HEK293 (cell line): ENCODE data around the gene ANKRD35.

Experiments
- CTCF ChIA-PET: fragments of 350-600 bp; formaldehyde crosslinking; extraction: SDS; loops from one replicate; lab custom pipeline; 2021; ENCODE audit warnings: antibody characterized with exemption; lab: Yijun Ruan, JAX
- POLR2A ChIA-PET: fragments of 300-600 bp; formaldehyde crosslinking; extraction: SDS; loops from one replicate; lab custom pipeline; 2020; ENCODE audit warnings: antibody characterized with exemption, inconsistent platforms; lab: Yijun Ruan, JAX
- H3K27ac ChIP-seq: fragments of 200-500 bp; sonication (Bioruptor generic); 2 replicates; pipeline ENCODE4 v1.5.1; 2014; ENCODE audit warnings: low read depth, low read length, control low read depth, inconsistent platforms; ENCODE audit errors: extremely low read depth
- H3K36me3 ChIP-seq, 2 experiments: fragments of 200-500 bp in 1 of 2; sonication (Bioruptor generic) in 1 of 2; 1 replicate in 1 of 2; 2 replicates in 1 of 2; pipeline ENCODE4 v1.5.1; 2014 to 2017; ENCODE audit warnings: inconsistent platforms in 2 of 2, low read length in 2 of 2; ENCODE audit not compliant: control insufficient read depth in 2 of 2, insufficient read depth in 1 of 2
- H3K4me1 ChIP-seq: fragments of 200-500 bp; sonication (Bioruptor generic); 2 replicates; pipeline ENCODE4 v1.5.1; 2014; ENCODE audit warnings: mild to moderate bottlenecking, low read length, inconsistent platforms; ENCODE audit not compliant: control insufficient read depth, insufficient read depth
- H3K4me3 ChIP-seq: 2 replicates; pipeline ENCODE4 v1.5.1; 2011; ENCODE audit warnings: low read depth, mild to moderate bottlenecking, control low read depth, low read length, moderate library complexity
- H3K9me3 ChIP-seq: fragments of 200-500 bp; sonication (Bioruptor generic); 2 replicates; pipeline ENCODE4 v1.5.1; 2014; ENCODE audit warnings: low read depth, low read length, inconsistent platforms; ENCODE audit not compliant: control insufficient read depth, insufficient read depth
- GFI1B ChIP-seq: fragments of 450-650 bp; formaldehyde crosslinking; IDR thresholded peaks from 2 replicates; pipeline ENCODE4 v1.5.1; 2016; ENCODE audit warnings: missing biosample characterization, missing genetic modification characterization
- INSM2 ChIP-seq: fragments of 450-650 bp; formaldehyde crosslinking; IDR thresholded peaks from 2 replicates; pipeline ENCODE4 v1.5.1; 2016; ENCODE audit warnings: missing biosample characterization, missing genetic modification characterization
- WT1 ChIP-seq: fragments of 450-650 bp; formaldehyde crosslinking; IDR thresholded peaks from 2 replicates; pipeline ENCODE4 v1.5.1; 2016; ENCODE audit warnings: missing biosample characterization, missing genetic modification characterization
- ZFP3 ChIP-seq: fragments of 450-650 bp; formaldehyde crosslinking; IDR thresholded peaks from 2 replicates; pipeline ENCODE4 v1.5.1; 2016; ENCODE audit warnings: low read depth, missing biosample characterization, missing genetic modification characterization
- ZNF112 ChIP-seq: fragments of 450-650 bp; formaldehyde crosslinking; IDR thresholded peaks from 2 replicates; pipeline ENCODE4 v1.5.0; 2017; ENCODE audit warnings: missing biosample characterization, missing genetic modification characterization
- ZNF114 ChIP-seq: fragments of 450-650 bp; formaldehyde crosslinking; IDR thresholded peaks from 2 replicates; pipeline ENCODE4 v1.5.0; 2017; ENCODE audit warnings: missing biosample characterization, missing genetic modification characterization
- ZNF157 ChIP-seq: fragments of 450-650 bp; formaldehyde crosslinking; IDR thresholded peaks from 2 replicates; pipeline ENCODE4 v1.5.1; 2016; ENCODE audit warnings: missing biosample characterization, missing genetic modification characterization
- ZNF19 ChIP-seq: fragments of 450-650 bp; formaldehyde crosslinking; IDR thresholded peaks from 2 replicates; pipeline ENCODE4; 2016; ENCODE audit warnings: missing biosample characterization, missing genetic modification characterization, low read depth
- ZNF292 ChIP-seq: fragments of 450-650 bp; formaldehyde crosslinking; IDR thresholded peaks from 2 replicates; pipeline ENCODE4 v1.5.1; 2016; ENCODE audit warnings: low read depth, missing biosample characterization, missing genetic modification characterization, borderline replicate concordance
- ZNF335 ChIP-seq: fragments of 450-650 bp; formaldehyde crosslinking; conservative IDR thresholded peaks from 2 replicates; pipeline ENCODE4 v1.5.1; 2016; ENCODE audit warnings: missing biosample characterization, missing genetic modification characterization
- ZNF350 ChIP-seq: fragments of 450-650 bp; formaldehyde crosslinking; IDR thresholded peaks from 2 replicates; pipeline ENCODE4 v1.5.0; 2017; ENCODE audit warnings: missing biosample characterization, mild to moderate bottlenecking, missing genetic modification characterization
- ZNF473 ChIP-seq: fragments of 450-650 bp; formaldehyde crosslinking; IDR thresholded peaks from 2 replicates; pipeline ENCODE4 v1.5.1; 2017; ENCODE audit warnings: missing biosample characterization, missing genetic modification characterization
- ZNF548 ChIP-seq: fragments of 450-650 bp; formaldehyde crosslinking; IDR thresholded peaks from 2 replicates; pipeline ENCODE4 v1.5.1; 2016; ENCODE audit warnings: missing biosample characterization, missing genetic modification characterization
- ZNF549 ChIP-seq: fragments of 450-650 bp; IDR thresholded peaks from 2 replicates; pipeline ENCODE4 v1.5.1; 2018; ENCODE audit warnings: missing biosample characterization, missing genetic modification characterization, mild to moderate bottlenecking, inconsistent platforms, moderate library complexity
- ZNF560 ChIP-seq: fragments of 450-650 bp; formaldehyde crosslinking; IDR thresholded peaks from 2 replicates; pipeline ENCODE4 v1.5.1; 2017; ENCODE audit warnings: missing biosample characterization, missing genetic modification characterization, borderline replicate concordance
- ZNF585B ChIP-seq: fragments of 450-650 bp; formaldehyde crosslinking; IDR thresholded peaks from 2 replicates; pipeline ENCODE4 v1.5.1; 2016; ENCODE audit warnings: missing biosample characterization, missing genetic modification characterization
- ZNF670 ChIP-seq: fragments of 450-650 bp; formaldehyde crosslinking; IDR thresholded peaks from 2 replicates; pipeline ENCODE4 v1.5.1; 2016; ENCODE audit warnings: missing biosample characterization, missing genetic modification characterization, low read depth
- ZNF701 ChIP-seq: fragments of 450-650 bp; formaldehyde crosslinking; IDR thresholded peaks from 2 replicates; pipeline ENCODE4 v1.5.1; 2016; ENCODE audit warnings: missing biosample characterization, missing genetic modification characterization
- ZNF747 ChIP-seq: fragments of 450-650 bp; formaldehyde crosslinking; IDR thresholded peaks from 2 replicates; pipeline ENCODE4 v1.5.1; 2016; ENCODE audit warnings: missing biosample characterization, missing genetic modification characterization
- ZSCAN5A ChIP-seq: fragments of 450-650 bp; formaldehyde crosslinking; IDR thresholded peaks from 2 replicates; pipeline ENCODE4 v1.5.1; 2016; ENCODE audit warnings: missing biosample characterization, missing genetic modification characterization
- TF ChIP-seq, protein P1 (sequence below): fragments of 450-650 bp; IDR thresholded peaks from 2 replicates; pipeline ENCODE4 v1.5.1; 2018; ENCODE audit warnings: missing biosample characterization, mild to moderate bottlenecking, missing genetic modification characterization

The ANKRD35 gene

DNA sequence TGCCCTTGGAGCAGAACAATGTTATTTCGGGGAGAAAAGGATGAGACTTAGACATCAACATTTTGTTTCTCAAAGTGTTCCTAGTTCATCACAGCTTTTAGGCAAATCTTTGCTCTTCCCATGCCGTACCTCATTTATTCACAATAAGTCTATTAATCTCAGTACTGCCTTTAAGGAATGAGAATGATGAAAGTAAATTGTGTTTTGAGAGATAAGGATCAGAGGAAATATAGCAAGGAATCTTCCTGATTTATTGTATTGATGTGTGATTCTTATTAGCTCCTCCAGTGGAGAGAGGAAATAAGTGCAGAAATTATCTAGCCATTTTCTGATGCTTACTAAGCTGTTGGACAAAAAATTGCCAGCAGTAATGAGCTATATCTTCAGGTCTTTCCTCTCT is 59.6 kb downstream of the ANKRD35 start (continued):
- no peak for TF ChIP-seq GFI1B (tag by site-specific recombination)
- no peak for TF ChIP-seq ZNF585B (tag by site-specific recombination)
- no peak for TF ChIP-seq INSM2 (tag by site-specific recombination)
- TF ChIP-seq, protein P1, sequence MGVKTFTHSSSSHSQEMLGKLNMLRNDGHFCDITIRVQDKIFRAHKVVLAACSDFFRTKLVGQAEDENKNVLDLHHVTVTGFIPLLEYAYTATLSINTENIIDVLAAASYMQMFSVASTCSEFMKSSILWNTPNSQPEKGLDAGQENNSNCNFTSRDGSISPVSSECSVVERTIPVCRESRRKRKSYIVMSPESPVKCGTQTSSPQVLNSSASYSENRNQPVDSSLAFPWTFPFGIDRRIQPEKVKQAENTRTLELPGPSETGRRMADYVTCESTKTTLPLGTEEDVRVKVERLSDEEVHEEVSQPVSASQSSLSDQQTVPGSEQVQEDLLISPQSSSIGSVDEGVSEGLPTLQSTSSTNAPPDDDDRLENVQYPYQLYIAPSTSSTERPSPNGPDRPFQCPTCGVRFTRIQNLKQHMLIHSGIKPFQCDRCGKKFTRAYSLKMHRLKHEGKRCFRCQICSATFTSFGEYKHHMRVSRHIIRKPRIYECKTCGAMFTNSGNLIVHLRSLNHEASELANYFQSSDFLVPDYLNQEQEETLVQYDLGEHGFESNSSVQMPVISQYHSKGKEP (tag by site-specific recombination), result no peak
- TF ChIP-seq ZSCAN5A (tag by site-specific recombination), result no peak
- no peak for TF ChIP-seq ZNF112
- TF ChIP-seq ZNF157 (tag by site-specific recombination), result no peak
- no peak for TF ChIP-seq ZNF114
- TF ChIP-seq ZNF670, result no peak
- TF ChIP-seq, all 188 proteins: peak for 0

DNA sequence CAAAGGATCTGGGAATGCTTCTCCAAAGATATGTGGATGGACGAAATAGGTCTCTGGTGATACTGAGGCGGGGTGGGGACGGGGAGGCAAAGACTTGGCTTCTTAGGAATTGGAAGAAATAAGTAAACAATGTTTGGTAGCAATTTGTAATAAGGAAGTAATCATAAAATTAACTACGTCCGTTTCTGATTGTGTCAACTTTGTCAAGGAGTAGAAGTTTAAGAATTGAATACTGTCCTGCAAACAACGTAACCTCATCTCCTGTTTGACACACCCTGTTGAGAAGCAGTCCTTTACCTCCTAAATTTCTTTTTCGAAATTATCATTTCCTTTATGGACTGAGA is 61.2 kb downstream of the ANKRD35 start:
- H3K4me1 ChIP-seq, result no peaks in the 10 kb centered on the region
- peak overlapping the region; percentile 81 for H3K27ac ChIP-seq
- no peak for TF ChIP-seq ZNF292
- no peak for TF ChIP-seq ZNF549
- no peak for TF ChIP-seq WT1 (tag by site-specific recombination)
- no peak for TF ChIP-seq ZNF701 (tag by site-specific recombination)
- TF ChIP-seq ZFP3 (tag by site-specific recombination), result no peak
- TF ChIP-seq ZNF473, result no peak
- TF ChIP-seq ZNF335, result no peak
- TF ChIP-seq ZNF19, result no peak
- TF ChIP-seq ZNF747 (tag by site-specific recombination), result no peak
- no peak for TF ChIP-seq ZNF560 (tag by site-specific recombination)
- no peak for TF ChIP-seq ZNF548 (tag by site-specific recombination)
- no peak for TF ChIP-seq ZNF350
- H3K4me3 ChIP-seq, result peak overlapping the region; percentile 92
- CTCF ChIA-PET, result interaction anchor here (0.8 to 2.4 kb wide), 6 partner anchors 8 to 183 kb away, joined by 3 to 7 read pairs (median 4); partner anchors contain the start of gene NUDT17
- H3K9me3 ChIP-seq, result no peaks in the 10 kb centered on the region
- peaks cover 33 to 37% of the 10 kb centered on the region in 2 experiments for H3K36me3 ChIP-seq
- POLR2A ChIA-PET, result interaction anchor here (1.0 to 2.1 kb wide), 14 partner anchors 10 to 140 kb away, joined by 3 to 23 read pairs (median 4); partner anchors contain the start of genes ANKRD34A, NUDT17, PIAS3 and POLR3GL
